Suprapubic skin (tissue), 4 donors: Measurements from ENCODE around the gene SPECC1L. TPM values are rescaled to one million over a fixed set of nuclear protein-coding genes. Genes with fewer than 3 reads are reported as not detected.

ENCODE experiments used
- DNase-seq, 2 donors: peaks; one replicate each; pipeline ENCODE4 v3.0.0-alpha.2; 2019; ENCODE audit warnings: low spot score in 2 of 2
- H3K27ac ChIP-seq: fragments of 200-600 bp; sonication (generic); one replicate; pipeline ENCODE4 v1.5.1; 2019
- H3K27me3 ChIP-seq: fragments of 200-600 bp; sonication (generic); one replicate; pipeline ENCODE4 v1.5.1; 2019
- H3K36me3 ChIP-seq: fragments of 200-600 bp; sonication (generic); one replicate; pipeline ENCODE4 v1.5.1; 2019
- H3K4me1 ChIP-seq: fragments of 200-600 bp; sonication (generic); one replicate; pipeline ENCODE4 v1.5.1; 2019
- H3K4me3 ChIP-seq: fragments of 200-600 bp; sonication (generic); one replicate; pipeline ENCODE4 v1.5.1; 2019; ENCODE audit warnings: mild to moderate bottlenecking
- H3K9me3 ChIP-seq: fragments of 200-600 bp; sonication (generic); one replicate; pipeline ENCODE4 v1.5.1; 2019
- EP300 ChIP-seq: sonication (generic); formaldehyde crosslinking; IDR thresholded peaks from one replicate; pipeline ENCODE4 v1.6.1; 2017; ENCODE audit warnings: antibody characterized with exemption
- POLR2A ChIP-seq, 2 donors: fragments of 450-650 bp; IDR thresholded peaks; one replicate each; pipeline ENCODE4 v1.6.1; 2017; ENCODE audit warnings: antibody characterized with exemption in 2 of 2, mild to moderate bottlenecking in 2 of 2, moderate library complexity in 2 of 2
- POLR2AphosphoS5 ChIP-seq, 3 donors: sonication (generic); formaldehyde crosslinking; IDR thresholded peaks; one replicate each; pipeline ENCODE4 v1.6.1; 2017; ENCODE audit warnings: antibody characterized with exemption in 3 of 3
- WGBS: methylation state at CpG from one replicate; pipeline ENCODE4 v1.1.5; 2018; 5-methylcytosine and 5-hydroxymethylcytosine counted together
- total RNA-seq, 4 donors: library from RNA; depleted of rRNA; stranded (reverse); fragments of >200 nt; gene quantifications; one replicate each; pipeline ENCODE4 v1.1.0, GENCODE V29; 2016
- TF ChIP-seq, protein P1 (sequence below), 2 donors: fragments of 200-600 bp in 1 of 2; fragments of 450-650 bp in 1 of 2; sonication (generic) in 1 of 2; IDR thresholded peaks; one replicate each; pipeline ENCODE4 v1.5.1; 2016 to 2019; ENCODE audit warnings: antibody characterized with exemption in 2 of 2, mild to moderate bottlenecking in 1 of 2, moderate library complexity in 1 of 2

Gene SPECC1L
- total RNA-seq, 4 donors from 2014 or later: 15.7 to 28.5 (median 21.4) TPM

DNA sequence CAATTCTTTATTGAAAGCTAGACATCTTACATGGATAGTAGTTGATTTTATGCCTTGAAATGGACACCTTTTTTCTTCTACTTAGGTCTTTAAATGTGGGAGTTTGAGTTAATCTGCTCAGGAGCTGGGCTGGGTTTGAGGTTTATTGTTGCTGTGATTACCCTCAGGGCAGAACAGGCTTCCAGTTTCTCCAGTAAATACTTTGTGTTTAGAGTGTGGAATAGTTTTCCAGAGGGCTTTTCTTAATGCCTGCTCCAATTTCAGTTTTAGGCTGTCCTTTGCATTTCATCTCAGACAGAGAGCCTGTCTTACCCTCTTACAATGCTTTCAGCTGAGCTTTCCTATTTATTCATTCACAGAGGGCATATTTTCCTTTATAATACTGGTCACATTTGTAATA lies 86.9 kb downstream of the SPECC1L start:
- peaks cover 35% of the 10 kb centered on the region for H3K36me3 ChIP-seq
- no peak for DNase-seq

DNA sequence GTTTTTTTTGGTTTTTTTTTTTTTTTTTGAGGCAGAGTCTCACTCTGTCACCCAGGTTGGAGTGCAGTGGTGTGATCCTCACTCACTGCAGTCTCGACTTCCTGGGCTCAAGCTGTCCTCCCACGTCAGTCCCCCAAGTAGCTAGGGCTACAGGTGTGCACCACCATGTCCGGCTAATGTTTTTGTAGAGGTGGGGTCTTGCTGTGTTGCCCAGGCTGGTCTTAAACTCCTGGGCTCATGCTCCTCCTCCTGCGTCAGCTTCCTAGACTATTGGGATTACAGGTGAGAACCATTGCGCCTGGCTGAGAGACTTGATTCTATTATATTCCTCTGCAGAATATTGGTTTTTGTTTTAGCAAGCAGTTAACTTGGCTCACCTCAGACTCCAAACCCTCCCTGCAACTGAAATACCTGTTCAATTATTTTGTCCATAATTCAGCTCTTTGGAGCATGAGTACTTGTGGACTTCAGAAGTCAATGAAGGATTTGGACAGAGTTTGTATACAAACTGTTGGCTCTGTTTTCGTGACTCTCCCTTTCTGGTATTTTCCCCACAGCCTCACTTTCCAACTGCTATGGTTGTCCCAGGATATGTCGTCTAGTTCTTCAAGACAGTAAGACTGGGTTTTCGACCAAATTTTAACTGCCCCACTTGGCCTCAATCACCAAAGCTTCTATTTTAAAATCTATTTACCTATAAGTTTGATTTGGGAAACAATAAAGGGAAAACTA lies 87.6 kb downstream of the SPECC1L start:
- no peak for TF ChIP-seq EP300
- H3K27ac ChIP-seq: no peak overlapping the region
- H3K36me3 ChIP-seq: peaks cover 40% of the 10 kb centered on the region

More for the DNA sequence above, 86.9 kb downstream of the SPECC1L start:
- no peaks in the 10 kb centered on the region for H3K27me3 ChIP-seq
- no peak overlapping the region for H3K27ac ChIP-seq
- H3K4me1 ChIP-seq: peaks cover 7% of the 10 kb centered on the region
- H3K4me3 ChIP-seq: no peak overlapping the region
- TF ChIP-seq EP300: no peak
- TF ChIP-seq POLR2AphosphoS5 (IDR thresholded peaks at IDR 0.05): no peak
- no peak for TF ChIP-seq POLR2A (IDR thresholded peaks at IDR 0.05)
- TF ChIP-seq, protein P1, sequence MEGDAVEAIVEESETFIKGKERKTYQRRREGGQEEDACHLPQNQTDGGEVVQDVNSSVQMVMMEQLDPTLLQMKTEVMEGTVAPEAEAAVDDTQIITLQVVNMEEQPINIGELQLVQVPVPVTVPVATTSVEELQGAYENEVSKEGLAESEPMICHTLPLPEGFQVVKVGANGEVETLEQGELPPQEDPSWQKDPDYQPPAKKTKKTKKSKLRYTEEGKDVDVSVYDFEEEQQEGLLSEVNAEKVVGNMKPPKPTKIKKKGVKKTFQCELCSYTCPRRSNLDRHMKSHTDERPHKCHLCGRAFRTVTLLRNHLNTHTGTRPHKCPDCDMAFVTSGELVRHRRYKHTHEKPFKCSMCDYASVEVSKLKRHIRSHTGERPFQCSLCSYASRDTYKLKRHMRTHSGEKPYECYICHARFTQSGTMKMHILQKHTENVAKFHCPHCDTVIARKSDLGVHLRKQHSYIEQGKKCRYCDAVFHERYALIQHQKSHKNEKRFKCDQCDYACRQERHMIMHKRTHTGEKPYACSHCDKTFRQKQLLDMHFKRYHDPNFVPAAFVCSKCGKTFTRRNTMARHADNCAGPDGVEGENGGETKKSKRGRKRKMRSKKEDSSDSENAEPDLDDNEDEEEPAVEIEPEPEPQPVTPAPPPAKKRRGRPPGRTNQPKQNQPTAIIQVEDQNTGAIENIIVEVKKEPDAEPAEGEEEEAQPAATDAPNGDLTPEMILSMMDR (IDR thresholded peaks at IDR 0.05): no peak
- H3K9me3 ChIP-seq: no peaks in the 10 kb centered on the region

DNA sequence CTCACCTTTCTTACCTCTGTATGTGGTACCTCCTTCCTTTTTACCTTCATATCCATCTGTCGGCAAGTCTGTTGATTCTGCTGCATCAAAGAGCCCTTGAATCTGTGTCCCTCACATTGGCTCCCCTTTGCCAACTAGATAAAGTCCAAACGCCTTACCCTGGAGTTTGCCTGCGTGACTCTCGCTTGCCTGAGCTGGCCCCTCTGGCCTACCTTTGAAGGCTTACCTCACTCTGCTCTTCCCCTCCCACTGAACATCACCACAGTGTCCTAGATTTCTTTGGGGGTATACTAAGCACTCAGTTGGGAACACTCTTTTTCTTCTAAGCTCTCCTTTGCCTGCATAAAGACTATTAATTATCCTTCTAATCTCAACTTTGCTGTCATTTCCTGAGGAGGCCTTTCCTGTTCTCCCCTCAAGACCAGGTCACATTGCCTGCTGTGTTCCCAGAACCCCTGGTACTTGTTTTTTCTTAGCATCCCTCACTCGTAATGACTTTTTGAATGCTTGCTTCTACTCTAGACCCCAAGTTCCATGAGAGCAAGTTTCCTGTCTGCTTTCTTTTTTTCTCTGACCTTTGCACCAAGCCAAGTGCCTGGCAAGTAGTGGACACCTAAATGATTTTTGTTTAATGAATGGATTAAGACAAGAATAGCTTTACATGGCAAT lies 89.0 kb downstream of the SPECC1L start:
- no peaks in the 10 kb centered on the region for H3K27me3 ChIP-seq
- H3K27ac ChIP-seq: no peak overlapping the region
- 87% methylated on average over 5 of the region's 5 CpGs for WGBS
- DNase-seq: no peak
- H3K4me1 ChIP-seq: peaks cover 7% of the 10 kb centered on the region
- H3K36me3 ChIP-seq: peaks cover 32% of the 10 kb centered on the region
- no peak for TF ChIP-seq EP300
- TF ChIP-seq POLR2A (IDR thresholded peaks at IDR 0.05): no peak
- TF ChIP-seq, protein P1 (IDR thresholded peaks at IDR 0.05): no peak
- no peak for TF ChIP-seq POLR2AphosphoS5 (IDR thresholded peaks at IDR 0.05)
- H3K9me3 ChIP-seq: no peaks in the 10 kb centered on the region
- H3K4me3 ChIP-seq: no peak overlapping the region

More for the DNA sequence above, 87.6 kb downstream of the SPECC1L start:
- no peaks in the 10 kb centered on the region for H3K27me3 ChIP-seq
- WGBS: 93% methylated on average over 8 of the region's 8 CpGs
- H3K4me1 ChIP-seq: peaks cover 7% of the 10 kb centered on the region
- no peaks in the 10 kb centered on the region for H3K9me3 ChIP-seq
- H3K4me3 ChIP-seq: no peak overlapping the region
- DNase-seq: no peak

DNA sequence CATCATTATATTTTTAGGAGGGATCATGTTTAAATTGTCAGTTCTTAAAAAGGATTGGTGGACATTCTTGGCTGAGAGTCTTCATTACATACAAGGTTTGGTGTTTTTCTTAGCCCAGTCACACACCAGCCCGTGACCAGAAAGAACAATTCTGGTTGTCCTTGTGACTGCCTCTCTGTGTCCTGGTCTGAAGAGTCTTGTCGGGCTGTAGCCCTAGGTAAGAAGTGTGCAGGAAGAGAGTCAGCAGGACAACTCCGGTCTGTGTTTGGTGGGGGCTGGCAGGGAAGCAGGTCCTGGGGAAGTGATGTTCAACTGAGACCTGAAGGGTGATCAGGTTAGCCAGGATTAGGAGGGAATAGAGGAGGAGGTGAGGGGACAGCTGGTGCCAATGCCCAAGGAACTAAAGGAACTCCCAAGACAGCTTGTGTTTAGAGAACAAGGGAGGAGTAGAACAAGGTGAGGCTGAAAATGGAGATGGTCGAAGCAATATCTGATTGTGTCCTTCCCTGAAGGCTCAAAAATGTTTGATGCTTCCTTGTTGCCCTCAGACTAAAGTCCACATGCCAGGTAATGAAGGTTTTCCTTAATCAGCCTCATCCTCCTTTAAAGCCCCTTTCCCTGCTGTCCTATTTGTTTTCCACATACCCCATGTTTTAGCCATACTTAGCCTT lies 91.5 kb downstream of the SPECC1L start:
- H3K27ac ChIP-seq: no peak overlapping the region

DNA sequence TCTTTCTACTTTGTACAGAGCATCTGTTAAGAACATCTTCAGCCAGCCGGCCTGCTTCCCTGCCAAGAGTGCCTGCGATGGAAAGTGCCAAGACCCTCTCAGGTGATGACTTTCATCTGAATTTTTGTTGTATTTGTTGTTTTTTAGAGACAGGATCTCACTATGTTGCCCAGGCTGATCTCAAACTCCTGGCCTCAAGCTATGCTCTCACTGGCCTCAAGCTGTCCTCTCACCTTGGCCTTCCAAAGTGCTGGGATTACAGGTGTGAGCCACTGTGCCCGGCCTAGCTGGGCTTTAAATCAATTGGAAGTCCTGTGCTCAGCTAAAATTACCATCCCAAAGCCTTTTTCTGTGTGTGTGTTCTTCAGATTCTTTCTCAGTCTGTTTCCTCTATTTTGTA lies 92.6 kb downstream of the SPECC1L start:
- TF ChIP-seq EP300 (no peak), POLR2A (IDR thresholded peaks at IDR 0.05) (no peak), POLR2AphosphoS5 (IDR thresholded peaks at IDR 0.05) (no peak)
- TF ChIP-seq, protein P1 (IDR thresholded peaks at IDR 0.05): no peak
- H3K36me3 ChIP-seq: peaks cover 52% of the 10 kb centered on the region
- no peak overlapping the region for H3K4me3 ChIP-seq
- no peaks in the 10 kb centered on the region for H3K4me1 ChIP-seq
- H3K27me3 ChIP-seq: no peaks in the 10 kb centered on the region
- no peak for DNase-seq
- 93% methylated on average over 3 of the region's 3 CpGs for WGBS
- H3K27ac ChIP-seq: no peak overlapping the region
- no peaks in the 10 kb centered on the region for H3K9me3 ChIP-seq

More for the DNA sequence above, 91.5 kb downstream of the SPECC1L start:
- H3K27me3 ChIP-seq: no peaks in the 10 kb centered on the region
- H3K36me3 ChIP-seq: peaks cover 44% of the 10 kb centered on the region
- DNase-seq: no peak
- no peaks in the 10 kb centered on the region for H3K9me3 ChIP-seq
- peaks cover 6% of the 10 kb centered on the region for H3K4me1 ChIP-seq
- TF ChIP-seq EP300 (no peak), POLR2A (IDR thresholded peaks at IDR 0.05) (no peak), POLR2AphosphoS5 (IDR thresholded peaks at IDR 0.05) (no peak)
- TF ChIP-seq, protein P1 (IDR thresholded peaks at IDR 0.05): no peak
- 90% methylated on average over 4 of the region's 4 CpGs for WGBS
- no peak overlapping the region for H3K4me3 ChIP-seq
